Measurements from ENCODE around the gene VWF. TPM values are rescaled to one million over a fixed set of nuclear protein-coding genes. Genes with fewer than 3 reads are reported as not detected.
"Not testable (repeated sequence)": the region's sequence is repeated elsewhere in the genome, so short reads cannot be mapped to it uniquely, and the experiment has no call there.

Gene VWF
- total and polyA plus RNA-seq, 2 donors (not counting 1 experiment from before 2014, with no cell fraction given), result not detected

GRCh38 chr12:6157482-6157881 lies 33.0 kb upstream of the VWF start:
- Histone ChIP-seq H3K9me3 (ENCODE audit: control extremely low read depth in 1 of 3, control insufficient read depth in 2 of 3, insufficient read depth in 1 of 3, low read length in 2 of 3) (no peaks in the 10 kb centered on the region), H3K27me3 (replicated peaks in 1 of 4; ENCODE audit: control extremely low read depth in 1 of 4, control insufficient read depth in 3 of 4, insufficient read depth in 4 of 4, low read length in 3 of 4) (no peaks in the 10 kb centered on the region), H3K4me3 (ENCODE audit: control extremely low read depth in 1 of 5, extremely low read depth in 1 of 5, insufficient read depth in 1 of 5, low read depth in 2 of 5, low read length in 4 of 5) (no peak overlapping the region), H3K4me1 (ENCODE audit: control insufficient read depth in 2 of 2, insufficient read depth in 2 of 2, low read length in 2 of 2) (no peaks in the 10 kb centered on the region), H3K79me2 (ENCODE audit: control insufficient read depth, insufficient read depth, low read length) (no peaks in the 10 kb centered on the region), H3K9ac (ENCODE audit: low read length) (no peak overlapping the region), H3K4me2 (replicated peaks; ENCODE audit: low read depth, low read length, poor library complexity, severe bottlenecking) (no peak overlapping the region), H2AFZ (ENCODE audit: insufficient read depth, low read depth, low read length, poor library complexity, severe bottlenecking) (no peak overlapping the region), H4K20me1 (ENCODE audit: control insufficient read depth, insufficient read depth, low read length, poor library complexity, severe bottlenecking) (no peaks in the 10 kb centered on the region), H3K36me3 (replicated peaks in 1 of 2; ENCODE audit: control extremely low read depth in 1 of 2, control insufficient read depth in 1 of 2, extremely low read depth in 1 of 2, insufficient read depth in 2 of 2, low read length in 1 of 2) (no peaks in the 10 kb centered on the region), H3K27ac (ENCODE audit: low read length in 2 of 2) (no peak overlapping the region)
- Mint-ChIP-seq H3K4me3 (no peak overlapping the region), H3K9me3 (ENCODE audit: insufficient read depth) (no peaks in the 10 kb centered on the region), H3K27me3 (peaks cover 25% of the 10 kb centered on the region), H3K27ac (no peak overlapping the region), H3K4me1 (no peaks in the 10 kb centered on the region)
- no CpG with 5 or more reads among the region's 4 CpGs for WGBS (ENCODE audit: insufficient coverage)
- CTCF ChIA-PET, result interaction anchor here (0.9 kb wide), 1 partner anchor 39 kb away, joined by 3 read pairs; no protein-coding TSS in a partner anchor
- intact Hi-C loops (cut with micrococcal nuclease), result no loop called here
- TF ChIP-seq CTCF (IDR thresholded peaks at IDR 0.05), result no peak
- no peak for TF ChIP-seq EZH2 (IDR thresholded peaks at IDR 0.05; ENCODE audit: borderline replicate concordance, insufficient read depth, low read depth, low read length, poor library complexity, severe bottlenecking)
- POLR2A ChIA-PET, result no interaction called here
- DNase-seq (no peak), ATAC-seq (ENCODE audit: low read depth) (no peak)

- no peaks in the 10 kb centered on the region for H3K9me3 Mint-ChIP-seq (ENCODE audit: insufficient read depth)
- POLR2A ChIA-PET, result no interaction called here
- no peak overlapping the region for H3K4me3 Mint-ChIP-seq
- H4K20me1 ChIP-seq (ENCODE audit: control insufficient read depth, insufficient read depth, low read length, poor library complexity, severe bottlenecking), result no peaks in the 10 kb centered on the region
- no peak for ATAC-seq (ENCODE audit: low read depth)
- H3K9me3 ChIP-seq (ENCODE audit: control extremely low read depth in 1 of 3, control insufficient read depth in 2 of 3, insufficient read depth in 1 of 3, low read length in 2 of 3), result no peaks in the 10 kb centered on the region
- no peak for DNase-seq
- 76% methylated on average over 11 of the region's 15 CpGs for WGBS (ENCODE audit: insufficient coverage)
- no peak overlapping the region for H3K9ac ChIP-seq (ENCODE audit: low read length)
- no peaks in the 10 kb centered on the region for H3K79me2 ChIP-seq (ENCODE audit: control insufficient read depth, insufficient read depth, low read length)
- H2AFZ ChIP-seq (ENCODE audit: insufficient read depth, low read depth, low read length, poor library complexity, severe bottlenecking), result no peak overlapping the region
- H3K4me1 ChIP-seq (ENCODE audit: control insufficient read depth in 2 of 2, insufficient read depth in 2 of 2, low read length in 2 of 2), result no peaks in the 10 kb centered on the region
- no peak overlapping the region for H3K27ac Mint-ChIP-seq
- H3K4me3 ChIP-seq (ENCODE audit: control extremely low read depth in 1 of 5, extremely low read depth in 1 of 5, insufficient read depth in 1 of 5, low read depth in 2 of 5, low read length in 4 of 5), result no peak overlapping the region
- no peak overlapping the region for H3K27ac ChIP-seq (ENCODE audit: low read length in 2 of 2)
- intact Hi-C loops (cut with micrococcal nuclease), result no loop called here
- H3K4me1 Mint-ChIP-seq, result no peaks in the 10 kb centered on the region
- TF ChIP-seq EZH2 (IDR thresholded peaks at IDR 0.05; ENCODE audit: borderline replicate concordance, insufficient read depth, low read depth, low read length, poor library complexity, severe bottlenecking), result no peak
- TF ChIP-seq CTCF (IDR thresholded peaks at IDR 0.05), result no peak
- H3K4me2 ChIP-seq (replicated peaks; ENCODE audit: low read depth, low read length, poor library complexity, severe bottlenecking), result no peak overlapping the region
- no peaks in the 10 kb centered on the region for H3K36me3 ChIP-seq (replicated peaks in 1 of 2; ENCODE audit: control extremely low read depth in 1 of 2, control insufficient read depth in 1 of 2, extremely low read depth in 1 of 2, insufficient read depth in 2 of 2, low read length in 1 of 2)
- CTCF ChIA-PET, result no interaction called here
- H3K27me3 ChIP-seq (replicated peaks in 1 of 4; ENCODE audit: control extremely low read depth in 1 of 4, control insufficient read depth in 3 of 4, insufficient read depth in 4 of 4, low read length in 3 of 4), result no peaks in the 10 kb centered on the region
- peaks cover 14% of the 10 kb centered on the region for H3K27me3 Mint-ChIP-seq
Measured at GRCh38 chr12:6154730-6155459, 30.4 kb upstream of the VWF start.

DNA sequence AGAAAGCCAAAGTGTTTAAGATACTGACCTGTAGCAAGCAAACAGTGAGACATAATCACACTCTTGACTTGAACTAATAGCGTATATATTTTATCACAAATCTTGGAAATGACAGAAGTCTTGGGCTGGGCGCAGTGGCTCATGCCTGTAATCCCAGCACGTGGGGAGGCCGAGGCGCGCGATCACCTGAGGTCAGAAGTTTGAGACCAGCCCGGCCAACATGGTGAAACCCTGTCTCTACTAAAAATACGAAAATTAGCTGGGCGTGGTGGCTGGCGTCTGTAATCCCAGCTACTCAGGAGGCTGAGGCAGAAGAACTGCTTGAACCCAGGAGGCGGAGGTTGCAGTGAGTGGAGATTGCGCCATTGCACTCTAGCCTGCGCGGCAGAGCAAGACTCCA lies 24.3 kb upstream of the VWF start:
- H3K27me3 ChIP-seq (replicated peaks in 1 of 4; ENCODE audit: control extremely low read depth in 1 of 4, control insufficient read depth in 3 of 4, insufficient read depth in 4 of 4, low read length in 3 of 4); H2AFZ ChIP-seq (ENCODE audit: insufficient read depth, low read depth, low read length, poor library complexity, severe bottlenecking); POLR2A ChIA-PET; H3K4me3 ChIP-seq (ENCODE audit: control extremely low read depth in 1 of 5, extremely low read depth in 1 of 5, insufficient read depth in 1 of 5, low read depth in 2 of 5, low read length in 4 of 5); H3K9me3 ChIP-seq (ENCODE audit: control extremely low read depth in 1 of 3, control insufficient read depth in 2 of 3, insufficient read depth in 1 of 3, low read length in 2 of 3); DNase-seq; H3K36me3 ChIP-seq (replicated peaks in 1 of 2; ENCODE audit: control extremely low read depth in 1 of 2, control insufficient read depth in 1 of 2, extremely low read depth in 1 of 2, insufficient read depth in 2 of 2, low read length in 1 of 2); H3K4me1 Mint-ChIP-seq; ATAC-seq (ENCODE audit: low read depth); H3K4me1 ChIP-seq (ENCODE audit: control insufficient read depth in 2 of 2, insufficient read depth in 2 of 2, low read length in 2 of 2); intact Hi-C loops (cut with micrococcal nuclease); H3K9ac ChIP-seq (ENCODE audit: low read length); H3K4me2 ChIP-seq (replicated peaks; ENCODE audit: low read depth, low read length, poor library complexity, severe bottlenecking); H3K4me3 Mint-ChIP-seq; CTCF ChIA-PET; H3K27ac Mint-ChIP-seq; H3K79me2 ChIP-seq (ENCODE audit: control insufficient read depth, insufficient read depth, low read length); H4K20me1 ChIP-seq (ENCODE audit: control insufficient read depth, insufficient read depth, low read length, poor library complexity, severe bottlenecking); H3K27ac ChIP-seq (ENCODE audit: low read length in 2 of 2); H3K27me3 Mint-ChIP-seq; H3K9me3 Mint-ChIP-seq (ENCODE audit: insufficient read depth): not testable (repeated sequence)
- WGBS (ENCODE audit: insufficient coverage), result over 99% methylated on average over 11 of the region's 15 CpGs
